ENCODE data around the gene KRTAP12-2. TPM values are rescaled to one million over a fixed set of nuclear protein-coding genes. Genes with fewer than 3 reads are reported as not detected.
"Not testable (repeated sequence)": the region's sequence is repeated elsewhere in the genome, so short reads cannot be mapped to it uniquely, and the experiment has no call there.

The KRTAP12-2 gene
- total and polyA plus RNA-seq, 10 donors = not detected

DNA sequence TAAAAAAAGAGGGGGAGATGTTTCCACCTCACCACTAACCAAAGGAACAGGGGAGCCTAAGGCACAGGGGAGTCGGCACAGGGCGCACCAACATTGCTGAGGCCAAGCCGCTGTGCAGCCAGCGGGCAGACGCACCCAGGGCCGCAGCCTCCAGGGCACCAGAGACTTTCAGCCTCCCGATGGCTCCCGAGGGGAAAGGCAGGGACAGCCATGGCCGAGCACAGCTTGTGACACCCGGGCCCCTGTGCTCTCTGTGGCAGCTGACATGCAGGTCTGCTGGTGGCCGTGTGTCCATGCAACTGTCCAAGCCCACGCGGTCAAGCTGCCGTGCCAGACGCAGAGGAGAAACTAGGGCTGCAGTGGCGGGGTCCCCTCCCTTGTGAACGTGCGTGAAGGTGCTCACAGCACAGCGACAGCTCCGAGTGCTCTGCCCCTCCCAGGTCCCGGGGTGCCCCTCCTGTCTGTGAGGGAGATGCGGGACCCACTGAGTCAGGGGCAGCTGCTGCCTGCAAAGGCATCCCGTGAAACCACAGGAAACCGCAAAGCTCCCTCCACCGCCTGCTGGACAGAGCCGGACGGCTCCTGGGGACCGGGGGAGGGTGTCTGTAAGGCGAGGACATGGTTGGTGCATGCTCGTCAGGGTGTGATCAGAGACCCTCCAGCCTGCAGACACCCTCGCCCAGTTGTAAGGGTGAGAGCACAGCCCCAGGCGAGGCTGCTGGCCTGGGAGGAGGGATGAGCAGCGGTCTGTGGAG is 18.0 kb downstream of the KRTAP12-2 start:
- peaks cover 0 to 29% (median 0%) of the 10 kb centered on the region in 7 donors for H3K27me3 ChIP-seq (replicated peaks in 1 of 7)
- intact Hi-C loops (cut with DNase I; ENCODE audit: low total_unique reads) = no loop called here
- peaks cover 0 to 21% (median 19%) of the 10 kb centered on the region in 8 donors for H3K9me3 ChIP-seq
- TF ChIP-seq POLR2A (IDR thresholded peaks at IDR 0.05) (no peak), POLR2AphosphoS5 (IDR thresholded peaks at IDR 0.05) (no peak)
- TF ChIP-seq, protein P1, sequence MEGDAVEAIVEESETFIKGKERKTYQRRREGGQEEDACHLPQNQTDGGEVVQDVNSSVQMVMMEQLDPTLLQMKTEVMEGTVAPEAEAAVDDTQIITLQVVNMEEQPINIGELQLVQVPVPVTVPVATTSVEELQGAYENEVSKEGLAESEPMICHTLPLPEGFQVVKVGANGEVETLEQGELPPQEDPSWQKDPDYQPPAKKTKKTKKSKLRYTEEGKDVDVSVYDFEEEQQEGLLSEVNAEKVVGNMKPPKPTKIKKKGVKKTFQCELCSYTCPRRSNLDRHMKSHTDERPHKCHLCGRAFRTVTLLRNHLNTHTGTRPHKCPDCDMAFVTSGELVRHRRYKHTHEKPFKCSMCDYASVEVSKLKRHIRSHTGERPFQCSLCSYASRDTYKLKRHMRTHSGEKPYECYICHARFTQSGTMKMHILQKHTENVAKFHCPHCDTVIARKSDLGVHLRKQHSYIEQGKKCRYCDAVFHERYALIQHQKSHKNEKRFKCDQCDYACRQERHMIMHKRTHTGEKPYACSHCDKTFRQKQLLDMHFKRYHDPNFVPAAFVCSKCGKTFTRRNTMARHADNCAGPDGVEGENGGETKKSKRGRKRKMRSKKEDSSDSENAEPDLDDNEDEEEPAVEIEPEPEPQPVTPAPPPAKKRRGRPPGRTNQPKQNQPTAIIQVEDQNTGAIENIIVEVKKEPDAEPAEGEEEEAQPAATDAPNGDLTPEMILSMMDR (IDR thresholded peaks at IDR 0.05 in 8 of 11, conservative IDR thresholded peaks at IDR 0.05 in 3 of 11) = no peak
- WGBS, 5 donors = 74 to 78% (median 76%) methylated on average over 13 to 33 of the region's 33 CpGs
- H3K36me3 ChIP-seq = no peaks in the 10 kb centered on the region
- no peak overlapping the region for H3K27ac ChIP-seq
- no peak overlapping the region for H3K4me3 ChIP-seq
- no peak for DNase-seq
- no peaks in the 10 kb centered on the region for H3K4me1 ChIP-seq

DNA sequence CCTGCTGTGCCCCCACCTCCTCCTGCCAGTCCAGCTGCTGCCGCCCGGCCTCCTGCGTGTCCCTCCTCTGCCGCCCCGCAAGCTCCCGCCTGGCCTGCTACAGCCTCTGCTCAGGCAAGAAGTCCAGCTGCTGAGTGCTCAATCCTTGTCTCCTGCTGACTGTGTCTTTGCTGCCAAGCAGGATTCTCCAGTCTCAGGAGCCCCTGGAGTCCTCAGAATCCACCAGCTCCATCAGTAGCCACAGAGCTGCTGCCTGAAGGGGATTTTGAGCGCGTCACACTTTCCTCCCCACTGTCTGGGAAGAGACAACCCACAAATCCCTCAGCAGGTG is 19.5 kb downstream of the KRTAP12-2 start:
- Histone ChIP-seq H3K9me3 (peaks cover 0 to 34% (median 30%) of the 10 kb centered on the region in 8 donors), H3K4me1 (no peaks in the 10 kb centered on the region), H3K27me3 (replicated peaks in 1 of 7) (peaks cover 0 to 27% (median 0%) of the 10 kb centered on the region in 7 donors), H3K27ac (no peak overlapping the region), H3K36me3 (no peaks in the 10 kb centered on the region), H3K4me3 (no peak overlapping the region)
- WGBS, 5 donors = 65 to 76% (median 75%) methylated on average over 8 of the region's 8 CpGs
- intact Hi-C loops (cut with DNase I; ENCODE audit: low total_unique reads) = no loop called here
- no peak for DNase-seq
- TF ChIP-seq POLR2AphosphoS5 (IDR thresholded peaks at IDR 0.05) = no peak
- TF ChIP-seq, protein P1 (IDR thresholded peaks at IDR 0.05 in 8 of 11, conservative IDR thresholded peaks at IDR 0.05 in 3 of 11) = no peak
- TF ChIP-seq POLR2A (IDR thresholded peaks at IDR 0.05) = no peak

DNA sequence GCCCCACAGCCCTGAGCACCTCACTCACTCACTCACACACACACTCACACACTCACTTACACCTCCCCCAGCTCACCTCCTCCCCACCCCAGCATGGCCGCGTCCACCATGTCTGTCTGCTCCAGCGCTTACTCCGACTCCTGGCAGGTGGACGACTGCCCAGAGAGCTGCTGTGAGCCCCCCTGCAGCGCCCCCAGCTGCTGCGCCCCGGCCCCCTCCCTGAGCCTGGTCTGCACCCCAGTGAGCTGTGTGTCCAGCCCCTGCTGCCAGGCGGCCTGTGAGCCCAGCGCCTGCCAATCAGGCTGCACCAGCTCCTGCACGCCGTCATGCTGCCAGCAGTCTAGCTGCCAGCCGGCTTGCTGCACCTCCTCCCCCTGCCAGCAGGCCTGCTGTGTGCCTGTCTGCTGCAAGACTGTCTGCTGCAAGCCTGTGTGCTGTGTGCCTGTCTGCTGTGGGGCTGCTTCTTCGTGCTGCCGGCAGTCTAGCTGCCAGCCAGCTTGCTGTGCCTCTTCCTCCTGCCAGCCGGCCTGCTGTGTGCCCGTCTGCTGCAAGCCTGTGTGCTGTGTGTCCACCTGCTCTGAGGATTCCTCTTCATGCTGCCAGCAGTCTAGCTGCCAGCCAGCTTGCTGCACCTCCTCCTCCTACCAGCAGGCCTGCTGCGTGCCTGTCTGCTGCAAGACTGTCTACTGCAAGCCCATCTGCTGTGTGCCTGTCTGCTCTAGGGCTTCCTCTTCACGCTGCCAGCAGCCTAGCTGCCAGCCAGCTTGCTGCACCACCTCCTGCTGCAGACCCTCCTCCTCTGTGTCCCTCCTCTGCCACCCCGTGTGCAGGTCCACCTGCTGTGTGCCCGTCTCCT is 20.1 kb downstream of the KRTAP12-2 start, which contains the start of gene KRTAP10-11:
Gene KRTAP10-11, plus strand, starts transcription at position 49 of the 856 bp plus-strand sequence. Its CDS starts 45 bp downstream, at position 94.
- H3K36me3 ChIP-seq; intact Hi-C loops (cut with DNase I; ENCODE audit: low total_unique reads); H3K27ac ChIP-seq; H3K4me3 ChIP-seq; H3K4me1 ChIP-seq; DNase-seq: not testable (repeated sequence)
- peaks cover 0 to 27% (median 0%) of the 10 kb centered on the region in 7 donors for H3K27me3 ChIP-seq (replicated peaks in 1 of 7)
- 76 to 83% (median 78%) methylated on average over 14 to 21 of the region's 21 CpGs for WGBS, 5 donors
- peaks cover 0 to 37% (median 32%) of the 10 kb centered on the region in 8 donors for H3K9me3 ChIP-seq

DNA sequence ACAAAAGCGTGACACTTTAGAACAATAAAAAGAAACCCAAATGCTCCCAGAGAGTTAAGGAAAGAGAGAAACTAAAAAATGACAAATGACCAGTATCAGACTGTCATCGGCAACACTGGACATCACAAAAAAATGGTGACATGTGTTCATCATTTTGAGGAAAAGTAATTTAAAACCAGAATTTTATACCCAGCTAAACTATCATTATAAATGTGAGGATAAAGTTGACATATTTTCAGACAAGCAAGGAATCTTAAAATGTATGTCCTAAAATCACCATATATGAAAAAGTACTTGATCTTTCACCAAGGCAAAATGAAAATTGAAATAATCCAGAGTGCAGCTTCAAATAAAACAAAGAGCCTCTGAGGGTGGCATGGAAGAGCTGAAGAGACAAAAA is 21.8 kb downstream of the KRTAP12-2 start:
- Histone ChIP-seq H3K9me3 (peaks cover 0 to 49% (median 43%) of the 10 kb centered on the region in 8 donors), H3K36me3 (no peaks in the 10 kb centered on the region), H3K27ac (no peak overlapping the region), H3K27me3 (replicated peaks in 1 of 7) (peaks cover 0 to 36% (median 2%) of the 10 kb centered on the region in 7 donors), H3K4me3 (no peak overlapping the region), H3K4me1 (no peaks in the 10 kb centered on the region)
- 47 to 50% (median 48%) methylated on average over 2 of the region's 2 CpGs for WGBS, 5 donors
- intact Hi-C loops (cut with DNase I; ENCODE audit: low total_unique reads) = no loop called here
- no peak for DNase-seq
- TF ChIP-seq POLR2A (IDR thresholded peaks at IDR 0.05) (no peak), POLR2AphosphoS5 (IDR thresholded peaks at IDR 0.05) (no peak)
- TF ChIP-seq, protein P1 (IDR thresholded peaks at IDR 0.05 in 8 of 11, conservative IDR thresholded peaks at IDR 0.05 in 3 of 11) = no peak
